Lung (tissue), 13 donors: Measurements from ENCODE around the gene PEX13. TPM values are rescaled to one million over a fixed set of nuclear protein-coding genes. Genes with fewer than 3 reads are reported as not detected.

Experiments used
- ATAC-seq: fragments of 200-7000 bp; cut with Tn5 transposase; one replicate; pipeline ENCODE4 v1.9.1; 2020; ENCODE audit warnings: moderate number of reproducible peaks; ENCODE audit not compliant: insufficient read depth, low FRiP score
- DNase-seq, 3 donors: peaks; one replicate each; pipeline ENCODE4 v3.0.0-alpha.2; 2013 to 2017
- H3K27ac ChIP-seq, 2 donors: one replicate each; pipeline ENCODE4 v1.5.1; 2013; ENCODE audit warnings: mild to moderate bottlenecking in 2 of 2, moderate library complexity in 2 of 2, control low read depth in 1 of 2, inconsistent platforms in 1 of 2, low read depth in 1 of 2, low read length in 1 of 2
- H3K27me3 ChIP-seq, 3 donors: one replicate each; pipeline ENCODE4 v1.5.1; 2013; ENCODE audit warnings: low read length in 2 of 3; ENCODE audit not compliant: control insufficient read depth in 3 of 3, insufficient read depth in 3 of 3
- H3K36me3 ChIP-seq, 4 donors: one replicate each; pipeline ENCODE4 v1.5.1; 2013; ENCODE audit warnings: low read length in 4 of 4, mild to moderate bottlenecking in 1 of 4, moderate library complexity in 1 of 4; ENCODE audit not compliant: control insufficient read depth in 4 of 4, insufficient read depth in 4 of 4
- H3K4me1 ChIP-seq, 5 donors: one replicate each; pipeline ENCODE4 v1.5.1; 2013; ENCODE audit warnings: low read length in 5 of 5, mild to moderate bottlenecking in 2 of 5, moderate library complexity in 1 of 5; ENCODE audit not compliant: control insufficient read depth in 5 of 5, insufficient read depth in 5 of 5
- H3K4me3 ChIP-seq: one replicate; pipeline ENCODE4 v1.5.1; 2013; ENCODE audit warnings: mild to moderate bottlenecking, control low read depth, moderate library complexity
- H3K9ac ChIP-seq, 2 donors: one replicate each; pipeline ENCODE4 v1.5.1; 2013; ENCODE audit warnings: low read length in 2 of 2, control low read depth in 1 of 2; ENCODE audit not compliant: insufficient read depth in 1 of 2
- H3K9me3 ChIP-seq, 4 donors: one replicate each; pipeline ENCODE4 v1.5.1; 2013; ENCODE audit warnings: low read length in 3 of 4, mild to moderate bottlenecking in 1 of 4, moderate library complexity in 1 of 4; ENCODE audit not compliant: control insufficient read depth in 4 of 4, insufficient read depth in 3 of 4
- WGBS, 2 donors: extraction: QIAGEN DNeasy Blood & Tissue Kit; methylation state at CpG; one replicate each; pipeline ENCODE4 v1.1.7; 2013; 5-methylcytosine and 5-hydroxymethylcytosine counted together
- polyA plus RNA-seq, 2 donors: library from polyadenylated mRNA; stranded (reverse); fragments of 200-250 nt; gene quantifications; one replicate each; pipeline ENCODE4 v1.2.1, GENCODE V29; 2013
- small RNA-seq: library from RNA; depleted of rRNA; stranded (forward); fragments of <200 nt; gene quantifications from one replicate; pipeline ENCODE3, GENCODE V24; 2014; ENCODE audit warnings: low replicate concordance
- total RNA-seq, 2 donors: library from RNA; depleted of rRNA in 1 of 2; stranded (reverse); fragments of >200 nt in 1 of 2; gene quantifications; one replicate each; pipeline ENCODE4 v1.2.1, GENCODE V29; 2014 to 2021
- TF ChIP-seq, protein P1 (sequence below): IDR thresholded peaks from 2 replicates; pipeline ENCODE4 v1.5.1; 2012; ENCODE audit warnings: mild to moderate bottlenecking; ENCODE audit errors: control extremely low read depth, extremely low read depth
- donor health status: control.
- donor health status: control.
- donor health status: Bipolar disorder and iron deficiency.
- donor health status: healthy.
- donor health status: DM: yes; HTN: yes; CAD: no.

Gene PEX13
- total and polyA plus RNA-seq, 4 donors: 11.1 to 45.1 (median 17.3) TPM

DNA sequence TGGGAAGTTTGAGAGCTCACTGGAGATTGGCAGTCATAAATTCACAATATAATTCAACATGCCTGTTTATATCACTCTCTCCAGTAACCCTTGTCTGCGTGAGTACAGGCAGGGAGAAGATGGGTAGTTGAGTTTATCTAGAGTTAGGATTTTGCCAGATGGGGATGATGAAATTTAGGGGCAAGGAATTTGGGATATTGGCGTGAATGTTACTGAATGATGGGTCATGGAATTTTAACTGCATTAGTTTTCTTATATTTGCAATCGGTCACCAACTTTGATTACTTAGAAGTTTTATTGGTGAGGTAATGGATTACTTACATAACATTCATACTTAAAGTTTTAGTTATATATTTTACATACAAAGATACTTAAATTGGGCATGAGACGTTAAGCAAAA is 83.3 kb downstream of the PEX13 start:
- Histone ChIP-seq H3K27me3 (no peaks in the 10 kb centered on the region), H3K9ac (no peak overlapping the region), H3K4me3 (no peak overlapping the region), H3K27ac (no peak overlapping the region), H3K4me1 (no peaks in the 10 kb centered on the region), H3K36me3 (peaks cover 3 to 22% (median 9%) of the 10 kb centered on the region in 4 donors), H3K9me3 (no peaks in the 10 kb centered on the region)
- DNase-seq: no peak
- no peak for ATAC-seq
- TF ChIP-seq, protein P1, sequence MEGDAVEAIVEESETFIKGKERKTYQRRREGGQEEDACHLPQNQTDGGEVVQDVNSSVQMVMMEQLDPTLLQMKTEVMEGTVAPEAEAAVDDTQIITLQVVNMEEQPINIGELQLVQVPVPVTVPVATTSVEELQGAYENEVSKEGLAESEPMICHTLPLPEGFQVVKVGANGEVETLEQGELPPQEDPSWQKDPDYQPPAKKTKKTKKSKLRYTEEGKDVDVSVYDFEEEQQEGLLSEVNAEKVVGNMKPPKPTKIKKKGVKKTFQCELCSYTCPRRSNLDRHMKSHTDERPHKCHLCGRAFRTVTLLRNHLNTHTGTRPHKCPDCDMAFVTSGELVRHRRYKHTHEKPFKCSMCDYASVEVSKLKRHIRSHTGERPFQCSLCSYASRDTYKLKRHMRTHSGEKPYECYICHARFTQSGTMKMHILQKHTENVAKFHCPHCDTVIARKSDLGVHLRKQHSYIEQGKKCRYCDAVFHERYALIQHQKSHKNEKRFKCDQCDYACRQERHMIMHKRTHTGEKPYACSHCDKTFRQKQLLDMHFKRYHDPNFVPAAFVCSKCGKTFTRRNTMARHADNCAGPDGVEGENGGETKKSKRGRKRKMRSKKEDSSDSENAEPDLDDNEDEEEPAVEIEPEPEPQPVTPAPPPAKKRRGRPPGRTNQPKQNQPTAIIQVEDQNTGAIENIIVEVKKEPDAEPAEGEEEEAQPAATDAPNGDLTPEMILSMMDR: no peak
- 96 to 98% methylated on average over 4 of the region's 4 CpGs for WGBS, 2 donors

Small RNAs within 50 kb of the gene (small RNA-seq; reads per million reads assigned to genes)
- gene RNA5SP95: not detected

Other genes starting within 250 kb of the PEX13 start
- gene REL, start 136.1 kb upstream of the PEX13 start, total RNA-seq: 10 to 100 TPM; 26.9 to 37.0 TPM
- gene REL, start 136.1 kb upstream of the PEX13 start, polyA plus RNA-seq: 10 to 100 TPM in 1 of 2 donors, 1 to 10 TPM in 1; 3.4 to 10.8 TPM
- gene PUS10, start 535 bp downstream of the PEX13 start, total RNA-seq: 10 to 100 TPM in 1 of 2 donors, 1 to 10 TPM in 1; 7.5 to 15.8 TPM
- 1 to 10 TPM; 3.4 to 4.3 TPM for gene PUS10, start 535 bp downstream of the PEX13 start, polyA plus RNA-seq
- gene SANBR, start 48.2 kb downstream of the PEX13 start, total RNA-seq: 10 to 100 TPM; 16.3 to 27.3 TPM
- gene SANBR, start 48.2 kb downstream of the PEX13 start, polyA plus RNA-seq: 1 to 10 TPM; 4.1 to 7.3 TPM
- 10 to 100 TPM; 11.5 to 16.9 TPM for gene C2orf74, start 144.5 kb downstream of the PEX13 start, total RNA-seq
- gene C2orf74, start 144.5 kb downstream of the PEX13 start, polyA plus RNA-seq: 10 to 100 TPM; 10.6 to 18.3 TPM